MM.1S (cell line): ENCODE measurements around the gene CLC.

ENCODE experiments used
- DNase-seq: peaks from one replicate; pipeline ENCODE4 v3.0.0-alpha.2; 2015
- H2AFZ ChIP-seq: fragments of 300-600 bp; sonication (generic); 2 replicates; pipeline ENCODE4 v1.6.0; 2016; ENCODE audit warnings: antibody characterized with exemption, low read length
- H3F3A ChIP-seq: fragments of 300-600 bp; sonication (generic); 2 replicates; pipeline ENCODE4 v1.6.1; 2016; ENCODE audit warnings: mild to moderate bottlenecking, antibody characterized with exemption, low read length, moderate library complexity, mixed read lengths; ENCODE audit not compliant: insufficient read depth
- H3K27ac ChIP-seq: fragments of 300-600 bp; sonication (generic); 2 replicates; pipeline ENCODE4 v1.5.1; 2016; ENCODE audit warnings: mild to moderate bottlenecking, low read length
- H3K27me3 ChIP-seq: fragments of 300-600 bp; sonication (generic); replicated peaks from 2 replicates; pipeline ENCODE4 v1.6.0; 2016; ENCODE audit warnings: low read length; ENCODE audit not compliant: insufficient read depth
- H3K36me3 ChIP-seq: fragments of 300-600 bp; sonication (generic); replicated peaks from 2 replicates; pipeline ENCODE4 v1.6.1; 2016; ENCODE audit warnings: mild to moderate bottlenecking, low read length, mixed read lengths; ENCODE audit not compliant: insufficient read depth
- H3K4me1 ChIP-seq: fragments of 300-600 bp; sonication (generic); 2 replicates; pipeline ENCODE4 v1.6.1; 2016; ENCODE audit warnings: low read length, mixed read lengths
- H3K4me2 ChIP-seq: fragments of 300-600 bp; sonication (generic); 2 replicates; pipeline ENCODE4 v1.6.0; 2016; ENCODE audit warnings: low read depth, low read length
- H3K4me3 ChIP-seq: fragments of 300-600 bp; sonication (generic); 2 replicates; pipeline ENCODE4 v1.5.1; 2016; ENCODE audit warnings: low read length, mixed read lengths
- H3K79me2 ChIP-seq: fragments of 300-600 bp; sonication (generic); 2 replicates; pipeline ENCODE4 v1.6.1; 2016; ENCODE audit warnings: mixed run types, low read length, mixed read lengths
- H3K9ac ChIP-seq: fragments of 300-600 bp; sonication (generic); 2 replicates; pipeline ENCODE4 v1.6.1; 2016; ENCODE audit warnings: low read length, mixed read lengths
- H3K9me2 ChIP-seq: fragments of 300-600 bp; sonication (generic); replicated peaks from 2 replicates; pipeline ENCODE4 v1.6.1; 2016; ENCODE audit warnings: mild to moderate bottlenecking, low read length, mixed read lengths; ENCODE audit not compliant: insufficient read depth
- H3K9me3 ChIP-seq: fragments of 300-600 bp; sonication (generic); replicated peaks from 2 replicates; pipeline ENCODE4 v1.6.1; 2016; ENCODE audit warnings: mild to moderate bottlenecking, low read length, mixed read lengths; ENCODE audit not compliant: insufficient read depth
- H4K20me1 ChIP-seq: fragments of 300-600 bp; sonication (generic); 2 replicates; pipeline ENCODE4 v1.6.1; 2016; ENCODE audit warnings: mild to moderate bottlenecking, low read length, moderate library complexity, mixed read lengths; ENCODE audit not compliant: insufficient read depth
- CTCF ChIP-seq: fragments of 300-600 bp; sonication (generic); IDR thresholded peaks from 2 replicates; pipeline ENCODE4 v1.5.1; 2016; ENCODE audit warnings: antibody characterized with exemption, low read length, mixed read lengths
- EZH2 ChIP-seq: fragments of 300-600 bp; sonication (generic); optimal IDR thresholded peaks from 2 replicates; pipeline ENCODE3; 2017; ENCODE audit warnings: low read depth, mild to moderate bottlenecking, antibody characterized with exemption, low read length, mixed read lengths
- EZH2phosphoT487 ChIP-seq: fragments of 300-600 bp; sonication (generic); IDR thresholded peaks from 2 replicates; pipeline ENCODE4 v1.6.1; 2018; ENCODE audit warnings: antibody characterized with exemption, low read length

CLC gene

GRCh38 chr19:39708594-39708993 is 29.2 kb downstream of the CLC start:
- H3K9me2 ChIP-seq, result no peaks in the 10 kb centered on the region
- H3F3A ChIP-seq, result peaks cover 6% of the 10 kb centered on the region
- peaks cover 16% of the 10 kb centered on the region for H3K4me1 ChIP-seq
- no peak overlapping the region for H3K4me2 ChIP-seq
- no peak for DNase-seq
- TF ChIP-seq EZH2phosphoT487 (no peak), CTCF (no peak), EZH2 (no peak)
- no peak overlapping the region for H2AFZ ChIP-seq
- no peaks in the 10 kb centered on the region for H3K36me3 ChIP-seq
- no peaks in the 10 kb centered on the region for H4K20me1 ChIP-seq
- no peak overlapping the region for H3K27ac ChIP-seq
- no peak overlapping the region for H3K4me3 ChIP-seq
- H3K27me3 ChIP-seq, result no peaks in the 10 kb centered on the region
- no peak overlapping the region for H3K9ac ChIP-seq
- H3K79me2 ChIP-seq, result no peaks in the 10 kb centered on the region
- H3K9me3 ChIP-seq, result no peaks in the 10 kb centered on the region

DNA sequence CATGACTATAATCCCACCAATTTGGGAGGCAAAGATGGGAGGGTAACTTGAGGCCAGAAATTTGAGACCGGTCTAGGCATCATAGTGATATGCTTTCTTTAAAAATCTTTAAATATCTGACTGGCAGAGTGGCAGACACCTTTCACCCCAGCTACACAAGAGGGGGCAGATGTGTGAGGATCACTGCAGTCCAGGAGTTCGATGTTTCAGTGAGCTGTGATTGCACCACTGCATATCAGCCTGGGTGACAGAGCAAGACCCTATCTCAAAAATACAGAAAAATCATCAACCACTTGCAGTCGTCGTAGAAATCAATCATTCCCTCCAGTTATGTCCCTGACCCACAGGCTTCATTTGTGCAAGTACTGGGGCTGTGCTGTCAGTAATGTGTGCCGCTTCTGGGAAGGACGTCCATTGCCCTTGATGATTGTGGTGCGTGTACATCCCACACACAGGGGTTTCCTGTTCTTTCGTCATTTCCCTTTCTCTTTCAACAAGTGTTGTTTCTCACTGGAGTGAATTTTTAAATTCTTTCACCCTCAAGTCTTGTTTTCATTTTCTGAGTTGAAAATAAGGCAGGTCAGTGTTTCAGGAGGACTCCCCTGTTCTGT is 32.1 kb downstream of the CLC start:
- no peaks in the 10 kb centered on the region for H3K9me2 ChIP-seq
- no peak overlapping the region for H2AFZ ChIP-seq
- H3K9ac ChIP-seq, result no peak overlapping the region
- no peak overlapping the region for H3K4me2 ChIP-seq
- no peak for DNase-seq
- no peaks in the 10 kb centered on the region for H3K9me3 ChIP-seq
- no peak overlapping the region for H3K27ac ChIP-seq
- peaks cover 12% of the 10 kb centered on the region for H3F3A ChIP-seq
- no peaks in the 10 kb centered on the region for H4K20me1 ChIP-seq
- H3K4me3 ChIP-seq, result no peak overlapping the region
- TF ChIP-seq EZH2 (no peak), EZH2phosphoT487 (no peak), CTCF (no peak)
- H3K27me3 ChIP-seq, result no peaks in the 10 kb centered on the region
- no peaks in the 10 kb centered on the region for H3K79me2 ChIP-seq
- H3K4me1 ChIP-seq, result peaks cover 29% of the 10 kb centered on the region
- no peaks in the 10 kb centered on the region for H3K36me3 ChIP-seq

GRCh38 chr19:39704181-39705044 is 33.4 kb downstream of the CLC start, which contains the start of gene LGALS14:
LGALS14 (plus strand) TSS chr19:39704481; CDS start chr19:39704529, 48 bp downstream.
- no peaks in the 10 kb centered on the region for H3K79me2 ChIP-seq
- H3K27ac ChIP-seq, result peak within 1 kb of the TSS; percentile 25; the same call in 1 of the 2 replicates
- DNase-seq, result peak; percentile 47
- no peak for TF ChIP-seq EZH2phosphoT487
- TF ChIP-seq EZH2, result no peak
- no peak for TF ChIP-seq CTCF
- H4K20me1 ChIP-seq, result no peaks in the 10 kb centered on the region
- no peak within 1 kb of the TSS for H3K4me3 ChIP-seq
- peaks cover 29% of the 10 kb centered on the region for H3K4me1 ChIP-seq
- H3K4me2 ChIP-seq, result peak within 1 kb of the TSS; percentile 2; the same call in 1 of the 2 replicates
- 0 out of 2 replicates have a peak within 1 kb of the TSS, but pooled peaks have one; percentile 17 for H2AFZ ChIP-seq
- no peak within 1 kb of the TSS for H3K9ac ChIP-seq
- no peaks in the 10 kb centered on the region for H3K9me3 ChIP-seq
- no peaks in the 10 kb centered on the region for H3K36me3 ChIP-seq
- H3F3A ChIP-seq, result peaks cover 12% of the 10 kb centered on the region
- no peaks in the 10 kb centered on the region for H3K9me2 ChIP-seq
- H3K27me3 ChIP-seq, result no peaks in the 10 kb centered on the region
